ENCODE data around the gene SMC3. TPM values are rescaled to one million over a fixed set of nuclear protein-coding genes. Genes with fewer than 3 reads are reported as not detected.
"Not testable (repeated sequence)": the region's sequence is repeated elsewhere in the genome, so short reads cannot be mapped to it uniquely, and the experiment has no call there.

The SMC3 gene
- total RNA-seq, 1 donor from 2014 or later: 53.6 TPM

DNA sequence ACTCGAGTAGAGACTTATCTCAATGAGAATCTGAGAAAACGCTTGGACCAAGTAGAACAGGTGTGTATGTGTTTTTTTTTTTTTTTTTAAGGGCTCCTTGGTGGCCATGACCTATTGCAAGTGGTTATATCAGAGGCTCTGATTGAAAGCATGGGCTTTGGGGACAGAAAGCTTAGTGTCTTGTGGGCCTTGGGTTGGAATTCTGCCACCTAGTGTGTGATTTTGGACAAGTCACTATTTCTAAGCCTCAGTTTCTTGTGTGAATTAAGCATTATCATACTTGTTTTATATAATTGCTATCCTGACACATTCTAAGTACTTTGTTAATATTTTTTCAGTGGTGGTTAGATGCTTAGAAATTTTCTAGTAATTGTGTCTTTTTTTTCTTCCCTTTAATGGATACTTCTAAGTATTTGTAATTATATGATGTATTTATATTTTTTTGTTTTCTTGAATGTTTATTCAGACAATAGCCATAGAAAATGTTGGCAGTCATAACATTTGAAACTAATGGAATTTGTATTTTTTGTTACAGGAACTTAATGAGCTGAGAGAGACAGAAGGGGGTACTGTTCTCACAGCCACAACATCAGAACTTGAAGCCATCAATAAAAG, 33.1 kb downstream of the SMC3 start:
- no peaks in the 10 kb centered on the region for H3K27me3 Mint-ChIP-seq (ENCODE audit: unreplicated experiment)
- TF ChIP-seq, protein P1, sequence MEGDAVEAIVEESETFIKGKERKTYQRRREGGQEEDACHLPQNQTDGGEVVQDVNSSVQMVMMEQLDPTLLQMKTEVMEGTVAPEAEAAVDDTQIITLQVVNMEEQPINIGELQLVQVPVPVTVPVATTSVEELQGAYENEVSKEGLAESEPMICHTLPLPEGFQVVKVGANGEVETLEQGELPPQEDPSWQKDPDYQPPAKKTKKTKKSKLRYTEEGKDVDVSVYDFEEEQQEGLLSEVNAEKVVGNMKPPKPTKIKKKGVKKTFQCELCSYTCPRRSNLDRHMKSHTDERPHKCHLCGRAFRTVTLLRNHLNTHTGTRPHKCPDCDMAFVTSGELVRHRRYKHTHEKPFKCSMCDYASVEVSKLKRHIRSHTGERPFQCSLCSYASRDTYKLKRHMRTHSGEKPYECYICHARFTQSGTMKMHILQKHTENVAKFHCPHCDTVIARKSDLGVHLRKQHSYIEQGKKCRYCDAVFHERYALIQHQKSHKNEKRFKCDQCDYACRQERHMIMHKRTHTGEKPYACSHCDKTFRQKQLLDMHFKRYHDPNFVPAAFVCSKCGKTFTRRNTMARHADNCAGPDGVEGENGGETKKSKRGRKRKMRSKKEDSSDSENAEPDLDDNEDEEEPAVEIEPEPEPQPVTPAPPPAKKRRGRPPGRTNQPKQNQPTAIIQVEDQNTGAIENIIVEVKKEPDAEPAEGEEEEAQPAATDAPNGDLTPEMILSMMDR (IDR thresholded peaks at IDR 0.05; ENCODE audit: partially characterized antibody, unreplicated experiment): peak; percentile 75
- DNase-seq: no peak
- H3K27ac Mint-ChIP-seq (ENCODE audit: unreplicated experiment): no peak overlapping the region
- peaks cover 1% of the 10 kb centered on the region for H3K9me3 Mint-ChIP-seq (ENCODE audit: unreplicated experiment)
- H3K4me3 Mint-ChIP-seq (ENCODE audit: unreplicated experiment): no peak overlapping the region
- H3K36me3 Mint-ChIP-seq (ENCODE audit: unreplicated experiment): no peaks in the 10 kb centered on the region
- H3K4me1 Mint-ChIP-seq (ENCODE audit: low read depth, unreplicated experiment): no peaks in the 10 kb centered on the region

DNA sequence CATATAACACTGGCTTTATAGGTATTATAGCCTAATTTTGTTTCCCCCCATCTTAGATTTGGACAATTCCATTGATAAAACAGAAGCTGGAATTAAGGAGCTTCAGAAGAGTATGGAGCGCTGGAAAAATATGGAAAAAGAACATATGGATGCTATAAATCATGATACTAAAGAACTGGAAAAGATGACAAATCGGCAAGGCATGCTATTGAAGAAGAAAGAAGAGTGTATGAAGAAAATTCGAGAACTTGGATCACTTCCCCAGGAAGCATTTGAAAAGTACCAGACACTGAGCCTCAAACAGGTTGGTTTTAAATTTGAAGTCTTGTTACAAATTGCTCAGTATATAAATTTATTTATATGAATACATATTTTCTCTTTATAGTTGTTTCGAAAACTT, 34.1 kb downstream of the SMC3 start:
- TF ChIP-seq, protein P1 (IDR thresholded peaks at IDR 0.05; ENCODE audit: partially characterized antibody, unreplicated experiment): no peak
- no peak overlapping the region for H3K4me3 Mint-ChIP-seq (ENCODE audit: unreplicated experiment)
- H3K36me3 Mint-ChIP-seq (ENCODE audit: unreplicated experiment): no peaks in the 10 kb centered on the region
- H3K9me3 Mint-ChIP-seq (ENCODE audit: unreplicated experiment): peaks cover 1% of the 10 kb centered on the region
- no peaks in the 10 kb centered on the region for H3K27me3 Mint-ChIP-seq (ENCODE audit: unreplicated experiment)
- H3K4me1 Mint-ChIP-seq (ENCODE audit: low read depth, unreplicated experiment): no peaks in the 10 kb centered on the region
- H3K27ac Mint-ChIP-seq (ENCODE audit: unreplicated experiment): no peak overlapping the region
- DNase-seq: no peak

DNA sequence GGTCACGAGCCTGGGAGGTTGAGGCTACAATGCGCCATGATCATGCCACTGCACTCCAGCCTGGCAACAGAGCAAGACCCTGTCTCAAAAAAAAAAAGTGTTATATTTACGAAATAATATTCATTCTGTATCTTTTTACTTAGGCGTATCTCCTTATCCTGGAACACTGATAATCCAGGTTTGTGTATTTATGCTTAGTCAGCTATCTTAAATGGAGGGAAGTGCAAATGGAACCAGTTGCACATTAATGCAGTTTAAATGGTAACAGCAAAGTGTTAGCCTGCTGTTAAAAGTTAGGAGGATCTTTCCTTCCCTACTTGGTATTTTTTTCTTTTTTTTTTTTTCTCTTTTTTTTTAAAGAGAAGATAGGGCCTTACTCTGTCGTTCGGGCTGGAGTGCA, 40.6 kb downstream of the SMC3 start:
- H3K4me3 Mint-ChIP-seq (ENCODE audit: unreplicated experiment): no peak overlapping the region
- peaks cover 3% of the 10 kb centered on the region for H3K27me3 Mint-ChIP-seq (ENCODE audit: unreplicated experiment)
- no peaks in the 10 kb centered on the region for H3K9me3 Mint-ChIP-seq (ENCODE audit: unreplicated experiment)
- no peak overlapping the region for H3K27ac Mint-ChIP-seq (ENCODE audit: unreplicated experiment)
- peaks cover 19% of the 10 kb centered on the region for H3K4me1 Mint-ChIP-seq (ENCODE audit: low read depth, unreplicated experiment)
- DNase-seq: no peak
- H3K36me3 Mint-ChIP-seq (ENCODE audit: unreplicated experiment): no peaks in the 10 kb centered on the region
- TF ChIP-seq, protein P1 (IDR thresholded peaks at IDR 0.05; ENCODE audit: partially characterized antibody, unreplicated experiment): no peak

DNA sequence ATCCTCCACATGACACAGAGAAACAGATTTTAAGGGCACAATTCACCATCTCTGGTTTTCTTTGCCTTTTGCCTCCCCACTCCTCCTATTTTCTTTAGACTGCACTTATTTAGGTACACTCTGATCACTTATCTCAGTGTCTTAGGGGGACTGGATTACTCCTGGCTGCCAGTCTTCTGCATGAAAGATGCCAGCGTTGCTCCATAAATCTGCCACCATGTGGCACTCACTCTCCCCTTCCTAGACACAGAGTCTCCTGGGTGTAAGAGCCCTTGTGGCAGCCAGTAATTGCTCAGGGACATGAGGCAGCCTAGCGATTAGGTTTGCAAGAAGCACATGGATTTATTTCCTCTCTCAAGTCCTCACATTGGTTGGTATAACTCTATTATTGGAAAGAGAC, 42.1 kb downstream of the SMC3 start:
- Mint-ChIP-seq H3K4me1 (ENCODE audit: low read depth, unreplicated experiment) (peaks cover 20% of the 10 kb centered on the region), H3K36me3 (ENCODE audit: unreplicated experiment) (no peaks in the 10 kb centered on the region), H3K4me3 (ENCODE audit: unreplicated experiment) (no peak overlapping the region), H3K27me3 (ENCODE audit: unreplicated experiment) (peaks cover 3% of the 10 kb centered on the region), H3K27ac (ENCODE audit: unreplicated experiment) (peak overlapping the region; percentile 30), H3K9me3 (ENCODE audit: unreplicated experiment) (no peaks in the 10 kb centered on the region)
- TF ChIP-seq, protein P1 (IDR thresholded peaks at IDR 0.05; ENCODE audit: partially characterized antibody, unreplicated experiment): no peak
- DNase-seq: no peak

DNA sequence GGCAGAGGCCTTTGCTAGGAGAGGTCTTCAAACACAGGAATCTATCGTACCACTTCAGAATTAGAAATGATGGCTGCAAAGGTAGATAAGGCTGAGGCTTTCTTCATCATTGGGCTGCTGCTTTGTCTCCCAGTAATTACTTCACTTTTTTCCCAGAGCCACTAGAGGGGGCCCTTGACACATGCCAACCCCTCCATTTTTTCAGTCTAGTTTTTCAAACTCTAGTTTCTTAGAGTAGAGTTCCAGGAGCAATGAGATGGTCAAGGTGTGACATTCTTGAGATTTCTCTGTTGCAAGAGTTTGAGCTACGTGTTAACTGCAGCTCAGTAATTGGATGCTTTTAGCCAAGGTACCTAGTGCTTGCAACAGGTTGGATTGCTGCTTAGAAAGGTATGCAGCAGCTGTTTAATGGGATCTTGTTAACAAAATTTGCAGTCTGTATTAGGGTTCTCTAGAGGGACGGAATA, 42.8 kb downstream of the SMC3 start:
- H3K9me3 Mint-ChIP-seq (ENCODE audit: unreplicated experiment): no peaks in the 10 kb centered on the region
- peak overlapping the region; percentile 30 for H3K27ac Mint-ChIP-seq (ENCODE audit: unreplicated experiment)
- peak; percentile 41 for DNase-seq
- peaks cover 3% of the 10 kb centered on the region for H3K27me3 Mint-ChIP-seq (ENCODE audit: unreplicated experiment)
- TF ChIP-seq, protein P1 (IDR thresholded peaks at IDR 0.05; ENCODE audit: partially characterized antibody, unreplicated experiment): peak; percentile 75
- H3K4me3 Mint-ChIP-seq (ENCODE audit: unreplicated experiment): no peak overlapping the region
- no peaks in the 10 kb centered on the region for H3K36me3 Mint-ChIP-seq (ENCODE audit: unreplicated experiment)
- peaks cover 23% of the 10 kb centered on the region for H3K4me1 Mint-ChIP-seq (ENCODE audit: low read depth, unreplicated experiment)

DNA sequence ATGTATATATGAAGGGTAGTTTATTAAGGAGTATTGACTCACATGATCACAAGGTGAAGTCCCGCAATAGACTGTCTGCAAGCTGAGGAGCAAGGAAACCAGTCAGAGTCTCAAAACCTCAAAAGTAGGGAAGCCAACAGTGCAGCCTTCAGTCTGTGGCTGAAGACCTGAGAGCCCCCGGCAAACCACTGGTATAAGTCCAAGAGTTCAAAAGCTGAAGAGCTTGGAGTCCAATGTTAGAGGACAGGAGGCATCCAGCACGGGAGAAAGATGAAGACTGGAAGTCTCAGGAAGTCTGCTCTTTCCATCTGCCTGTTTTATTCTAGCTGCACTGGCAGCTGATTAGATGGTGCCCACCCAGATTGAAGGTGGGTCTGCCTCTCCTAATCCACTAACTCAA, 43.3 kb downstream of the SMC3 start:
- peaks cover 25% of the 10 kb centered on the region for H3K4me1 Mint-ChIP-seq (ENCODE audit: low read depth, unreplicated experiment)
- H3K27me3 Mint-ChIP-seq (ENCODE audit: unreplicated experiment); H3K27ac Mint-ChIP-seq (ENCODE audit: unreplicated experiment); DNase-seq; H3K4me3 Mint-ChIP-seq (ENCODE audit: unreplicated experiment); H3K9me3 Mint-ChIP-seq (ENCODE audit: unreplicated experiment); H3K36me3 Mint-ChIP-seq (ENCODE audit: unreplicated experiment): not testable (repeated sequence)
